CD4-positive, alpha-beta T cell treated with Interleukin-2 at 100 ng/mL for 4 hours (primary cell): ENCODE measurements around the gene SPTB.

ENCODE experiments used
- DNase-seq: peaks from one replicate; pipeline ENCODE4 v3.0.0-alpha.2; 2020; ENCODE audit warnings: low spot score

The SPTB gene

GRCh38 chr14:64766430-64767151 lies 113.1 kb downstream of the SPTB start:
- no peak for DNase-seq

- DNase-seq: no peak
Measured at GRCh38 chr14:64765740-64766302, 113.9 kb downstream of the SPTB start.

- peak; percentile 77 for DNase-seq
Measured at GRCh38 chr14:64764641-64765520, 114.8 kb downstream of the SPTB start.

GRCh38 chr14:64763801-64764621 lies 115.7 kb downstream of the SPTB start:
- no peak for DNase-seq

- no peak for DNase-seq
Measured at GRCh38 chr14:64763085-64763782, 116.5 kb downstream of the SPTB start.

GRCh38 chr14:64762044-64763034 lies 117.4 kb downstream of the SPTB start:
- peak; percentile 53 for DNase-seq

GRCh38 chr14:64761441-64762043 lies 118.2 kb downstream of the SPTB start:
- DNase-seq: no peak

- no peak for DNase-seq
Measured at GRCh38 chr14:64760916-64761315, 118.8 kb downstream of the SPTB start.

- DNase-seq: peak; percentile 68
Measured at GRCh38 chr14:64760146-64760755, 119.5 kb downstream of the SPTB start.

GRCh38 chr14:64759555-64759938 lies 120.2 kb downstream of the SPTB start:
- DNase-seq: no peak

- DNase-seq: no peak
Measured at GRCh38 chr14:64758691-64759554, 120.8 kb downstream of the SPTB start.

- DNase-seq: peak; percentile 28
Measured at GRCh38 chr14:64758025-64758521, 121.6 kb downstream of the SPTB start.

- DNase-seq: no peak
Measured at GRCh38 chr14:64757601-64758000, 122.1 kb downstream of the SPTB start.

- DNase-seq: no peak
Measured at GRCh38 chr14:64756712-64757111, 123.0 kb downstream of the SPTB start.

GRCh38 chr14:64755781-64756221 lies 123.9 kb downstream of the SPTB start:
- DNase-seq: peak; percentile 88

- no peak for DNase-seq
Measured at GRCh38 chr14:64754685-64755084, 125.0 kb downstream of the SPTB start.

GRCh38 chr14:64753999-64754398 lies 125.7 kb downstream of the SPTB start:
- DNase-seq: no peak

- DNase-seq: no peak
Measured at GRCh38 chr14:64753374-64753773, 126.3 kb downstream of the SPTB start.
